ENCODE measurements around the gene OTOG.

DNA sequence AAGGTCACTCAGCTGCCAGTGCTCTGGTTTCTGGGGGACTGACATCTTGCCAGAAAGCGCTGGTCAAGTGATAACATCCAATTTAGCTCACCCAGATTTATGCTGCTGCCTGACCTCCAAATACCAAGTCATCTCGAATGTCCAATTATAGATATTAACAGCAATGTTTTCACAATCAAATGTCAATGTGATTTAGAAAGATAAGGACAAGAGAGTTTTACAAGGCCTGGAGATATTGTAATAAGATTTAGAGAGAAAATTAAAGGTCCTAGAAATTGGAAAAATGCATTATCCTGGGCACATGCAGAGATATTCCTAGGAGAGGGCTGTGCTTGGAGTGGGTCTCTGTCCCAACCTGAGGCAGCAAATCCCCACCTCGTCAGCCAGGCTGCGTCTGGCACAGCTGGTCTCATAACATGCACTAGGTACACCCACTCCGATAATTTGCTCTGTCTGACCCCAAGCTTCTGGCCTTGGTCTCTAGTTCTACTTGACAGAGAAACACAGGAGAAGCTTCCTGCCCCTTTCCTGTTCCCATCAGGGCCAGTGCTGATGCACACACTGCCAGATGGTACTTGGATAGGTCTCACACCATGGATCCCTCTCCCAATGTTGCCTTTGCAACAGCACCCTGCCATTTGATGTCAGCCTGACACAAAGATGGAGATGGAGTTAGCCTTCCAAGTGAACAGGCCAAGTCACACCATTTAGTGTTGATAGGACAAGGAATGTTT lies 31.4 kb upstream of the OTOG start:
- TF ChIP-seq, protein P1, sequence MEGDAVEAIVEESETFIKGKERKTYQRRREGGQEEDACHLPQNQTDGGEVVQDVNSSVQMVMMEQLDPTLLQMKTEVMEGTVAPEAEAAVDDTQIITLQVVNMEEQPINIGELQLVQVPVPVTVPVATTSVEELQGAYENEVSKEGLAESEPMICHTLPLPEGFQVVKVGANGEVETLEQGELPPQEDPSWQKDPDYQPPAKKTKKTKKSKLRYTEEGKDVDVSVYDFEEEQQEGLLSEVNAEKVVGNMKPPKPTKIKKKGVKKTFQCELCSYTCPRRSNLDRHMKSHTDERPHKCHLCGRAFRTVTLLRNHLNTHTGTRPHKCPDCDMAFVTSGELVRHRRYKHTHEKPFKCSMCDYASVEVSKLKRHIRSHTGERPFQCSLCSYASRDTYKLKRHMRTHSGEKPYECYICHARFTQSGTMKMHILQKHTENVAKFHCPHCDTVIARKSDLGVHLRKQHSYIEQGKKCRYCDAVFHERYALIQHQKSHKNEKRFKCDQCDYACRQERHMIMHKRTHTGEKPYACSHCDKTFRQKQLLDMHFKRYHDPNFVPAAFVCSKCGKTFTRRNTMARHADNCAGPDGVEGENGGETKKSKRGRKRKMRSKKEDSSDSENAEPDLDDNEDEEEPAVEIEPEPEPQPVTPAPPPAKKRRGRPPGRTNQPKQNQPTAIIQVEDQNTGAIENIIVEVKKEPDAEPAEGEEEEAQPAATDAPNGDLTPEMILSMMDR (IDR thresholded peaks at IDR 0.05), result no peak
- TF ChIP-seq EZH2 (IDR thresholded peaks at IDR 0.05; ENCODE audit: borderline replicate concordance, insufficient read depth, low read depth, low read length, poor library complexity, severe bottlenecking), result no peak
